GM18526 (cell line): ENCODE measurements around the gene ZNF189.

ENCODE experiments used
- POLR2A ChIP-seq: IDR thresholded peaks from 3 replicates; pipeline ENCODE4 v1.6.1; 2011; ENCODE audit not compliant: insufficient read length; ENCODE audit errors: extremely low read depth

ZNF189 gene

DNA sequence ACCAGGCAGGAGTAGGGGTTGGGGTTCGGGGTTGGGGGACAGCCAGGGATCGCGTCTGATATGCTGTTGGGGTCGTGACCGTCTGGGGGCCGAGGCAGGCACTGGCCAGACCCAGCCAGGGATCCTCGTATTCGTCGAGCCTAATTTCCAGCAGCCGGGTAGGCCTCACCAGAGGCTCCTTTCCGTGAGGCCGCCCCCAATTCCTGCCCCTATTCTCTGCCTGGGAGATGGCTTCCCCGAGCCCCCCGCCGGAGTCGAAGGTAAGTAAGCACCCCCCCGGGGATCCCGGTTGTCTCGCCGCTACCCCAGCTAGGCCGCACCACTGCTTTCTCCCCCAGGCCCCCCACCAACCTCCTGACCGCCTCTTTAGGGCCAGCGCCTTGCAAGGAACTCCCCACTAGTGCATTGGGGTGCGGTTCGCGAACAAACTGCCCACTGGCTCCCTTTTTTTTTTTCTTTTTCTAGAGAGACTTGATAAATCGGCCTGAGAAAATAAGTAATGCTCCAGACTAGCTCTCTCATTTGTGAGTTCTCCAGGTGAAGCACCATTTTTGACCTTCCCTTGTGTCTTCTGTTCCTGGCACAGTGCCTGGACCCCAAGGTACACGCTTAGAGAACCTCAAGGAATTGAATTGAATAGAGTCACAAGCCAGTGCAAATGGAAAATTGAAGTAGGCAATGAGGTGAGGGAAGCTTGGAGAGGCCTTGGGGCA is 435 bp downstream of the ZNF189 start:
- no peak for TF ChIP-seq POLR2A

DNA sequence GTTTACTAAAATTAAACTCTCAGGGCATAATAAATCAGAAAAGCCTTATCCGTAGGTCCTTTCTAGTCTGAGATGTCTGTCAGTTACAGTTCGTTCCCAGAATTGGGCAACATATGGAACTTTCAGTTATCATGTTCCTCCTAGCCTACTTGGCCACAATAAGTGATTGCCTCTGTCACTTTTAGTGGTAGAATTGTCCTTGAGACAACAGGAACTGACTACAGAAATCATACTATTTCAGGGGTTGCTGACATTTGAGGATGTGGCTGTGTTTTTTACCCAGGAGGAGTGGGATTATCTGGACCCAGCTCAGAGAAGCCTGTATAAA is 956 bp downstream of the ZNF189 start:
- TF ChIP-seq POLR2A: no peak

DNA sequence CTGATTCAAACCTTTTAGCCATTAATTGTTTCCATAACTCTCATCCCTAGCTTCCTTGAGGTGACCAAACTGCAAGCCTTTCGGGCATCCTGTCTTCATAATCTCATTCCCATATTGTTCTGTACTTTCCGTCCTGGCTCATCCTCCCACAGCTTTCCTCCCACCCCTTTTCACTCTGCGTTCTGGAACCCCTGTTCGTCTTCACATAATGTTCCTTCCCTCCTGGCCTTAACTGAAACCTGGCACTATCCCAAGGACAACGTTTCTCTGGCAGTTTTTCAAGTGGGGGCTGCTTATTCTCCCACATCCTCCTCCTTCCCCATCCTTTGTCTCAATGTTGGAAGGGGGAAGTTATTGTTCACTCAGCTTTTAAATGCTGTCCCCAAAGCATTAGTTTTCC is 1.5 kb downstream of the ZNF189 start:
- TF ChIP-seq POLR2A: no peak

DNA sequence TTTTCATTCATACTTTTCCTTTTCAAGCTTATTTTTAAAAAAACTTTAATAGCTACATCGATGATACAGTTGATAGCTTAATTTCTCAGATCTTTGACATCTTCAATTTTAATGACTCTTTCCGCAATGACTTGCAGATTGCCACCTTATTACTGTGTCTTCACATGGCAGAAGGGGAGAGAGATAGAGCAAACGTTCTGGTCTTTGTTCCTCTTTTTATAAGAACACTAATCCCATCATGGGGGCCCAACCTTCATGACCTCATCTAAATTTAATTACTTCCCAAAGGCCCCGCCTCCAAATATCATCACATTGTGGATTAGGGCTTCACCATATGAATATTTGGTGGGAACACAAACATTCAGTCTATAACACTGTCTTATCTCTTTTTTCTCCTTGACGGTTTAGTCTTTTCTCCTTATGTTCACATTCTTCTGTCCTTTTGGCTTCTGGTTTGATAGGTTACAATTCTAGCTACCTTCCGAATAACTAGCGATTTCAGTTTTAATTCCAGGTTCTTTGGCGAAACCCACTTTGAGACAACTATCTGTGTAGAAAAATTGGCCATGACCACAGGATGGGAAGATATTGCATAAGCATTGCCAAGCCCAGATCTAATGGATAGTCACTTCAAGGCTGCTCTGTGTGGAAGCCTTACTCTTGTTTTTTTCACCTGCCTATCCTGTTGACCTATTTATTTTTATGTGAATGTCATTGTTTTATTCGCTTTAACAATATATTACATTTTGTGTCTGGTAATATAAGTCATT is 5.0 kb downstream of the ZNF189 start:
- no peak for TF ChIP-seq POLR2A

DNA sequence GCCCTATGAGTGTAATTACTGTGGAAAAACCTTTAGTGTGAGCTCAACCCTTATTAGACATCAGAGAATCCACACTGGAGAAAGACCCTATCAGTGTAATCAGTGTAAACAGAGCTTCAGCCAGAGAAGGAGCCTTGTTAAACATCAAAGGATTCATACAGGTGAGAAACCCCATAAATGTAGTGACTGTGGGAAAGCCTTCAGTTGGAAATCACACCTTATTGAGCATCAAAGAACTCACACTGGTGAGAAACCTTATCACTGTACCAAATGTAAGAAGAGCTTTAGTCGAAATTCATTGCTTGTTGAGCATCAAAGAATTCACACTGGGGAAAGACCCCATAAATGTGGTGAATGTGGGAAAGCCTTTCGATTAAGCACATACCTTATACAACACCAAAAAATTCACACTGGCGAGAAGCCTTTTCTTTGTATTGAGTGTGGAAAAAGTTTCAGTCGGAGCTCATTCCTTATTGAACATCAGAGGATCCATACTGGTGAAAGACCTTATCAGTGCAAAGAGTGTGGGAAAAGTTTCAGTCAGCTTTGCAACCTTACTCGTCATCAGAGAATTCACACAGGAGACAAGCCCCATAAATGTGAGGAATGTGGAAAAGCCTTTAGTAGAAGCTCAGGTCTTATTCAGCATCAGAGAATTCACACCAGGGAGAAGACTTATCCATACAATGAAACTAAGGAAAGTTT is 9.9 kb downstream of the ZNF189 start:
- TF ChIP-seq POLR2A: no peak

DNA sequence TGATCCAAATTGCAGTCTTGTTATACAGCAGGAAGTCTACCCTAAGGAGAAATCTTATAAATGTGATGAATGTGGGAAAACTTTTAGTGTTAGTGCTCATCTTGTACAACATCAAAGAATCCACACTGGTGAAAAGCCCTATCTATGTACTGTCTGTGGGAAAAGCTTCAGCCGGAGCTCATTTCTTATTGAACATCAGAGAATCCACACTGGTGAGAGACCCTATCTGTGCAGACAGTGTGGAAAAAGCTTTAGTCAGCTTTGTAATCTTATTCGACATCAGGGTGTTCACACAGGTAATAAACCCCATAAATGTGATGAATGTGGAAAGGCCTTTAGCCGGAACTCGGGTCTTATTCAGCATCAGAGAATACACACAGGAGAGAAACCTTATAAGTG is 10.4 kb downstream of the ZNF189 start:
- TF ChIP-seq POLR2A: no peak

DNA sequence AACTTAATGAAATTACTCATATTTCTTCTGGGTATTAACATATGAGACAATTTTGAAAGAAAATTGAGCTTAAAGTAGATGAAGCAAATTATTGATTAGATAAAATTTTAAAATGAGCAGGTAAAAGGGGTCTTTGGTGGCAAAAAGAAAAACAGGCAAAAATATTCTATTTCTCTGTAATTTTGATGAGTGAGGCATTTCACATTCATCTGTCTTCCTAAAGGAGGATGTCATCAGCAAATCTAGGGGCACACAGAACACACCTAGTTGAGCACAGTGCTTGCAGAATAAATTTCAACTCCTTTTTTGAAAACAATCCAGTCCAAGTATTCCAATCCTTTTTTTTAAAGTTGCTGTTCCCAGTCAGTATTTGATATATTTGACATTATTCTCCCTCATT is 16.2 kb downstream of the ZNF189 start:
- no peak for TF ChIP-seq POLR2A

DNA sequence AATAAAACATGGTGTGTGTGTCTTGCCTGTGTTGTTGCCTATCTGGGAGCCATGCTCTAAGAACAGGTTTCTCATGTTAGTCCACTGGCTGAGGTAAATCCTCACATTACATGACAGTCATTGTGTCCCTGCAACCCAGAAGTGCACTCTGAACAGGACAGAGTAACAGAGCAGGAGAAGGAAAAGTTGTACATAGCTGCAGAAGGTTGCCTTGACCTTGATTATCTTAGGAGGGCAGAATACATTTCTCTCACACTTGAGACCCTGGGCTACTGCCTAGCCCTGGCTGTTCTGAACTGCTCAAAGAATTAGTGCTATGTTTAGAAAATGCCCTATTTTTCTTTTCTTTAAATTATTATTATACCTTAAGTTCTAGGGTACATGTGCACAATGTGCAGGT is 16.9 kb downstream of the ZNF189 start:
- TF ChIP-seq POLR2A: no peak

DNA sequence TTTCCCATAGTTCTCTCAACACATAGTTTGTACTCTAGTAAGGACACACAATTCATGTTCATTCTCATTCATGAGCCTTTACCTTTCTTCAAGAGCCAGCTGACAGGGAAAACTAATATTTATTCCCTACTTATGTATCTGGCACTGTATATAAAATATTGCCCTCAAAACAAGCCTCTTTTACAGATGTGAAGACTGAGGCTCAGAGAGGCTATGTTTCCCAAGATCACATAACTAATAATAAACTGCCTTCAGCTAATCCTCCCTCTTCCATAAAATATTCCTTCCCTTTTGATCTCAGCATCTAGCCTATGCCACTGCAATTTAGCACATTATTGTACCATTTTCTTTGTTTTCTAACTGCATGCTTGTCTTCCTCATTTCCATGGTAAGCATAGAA is 18.7 kb downstream of the ZNF189 start:
- no peak for TF ChIP-seq POLR2A

DNA sequence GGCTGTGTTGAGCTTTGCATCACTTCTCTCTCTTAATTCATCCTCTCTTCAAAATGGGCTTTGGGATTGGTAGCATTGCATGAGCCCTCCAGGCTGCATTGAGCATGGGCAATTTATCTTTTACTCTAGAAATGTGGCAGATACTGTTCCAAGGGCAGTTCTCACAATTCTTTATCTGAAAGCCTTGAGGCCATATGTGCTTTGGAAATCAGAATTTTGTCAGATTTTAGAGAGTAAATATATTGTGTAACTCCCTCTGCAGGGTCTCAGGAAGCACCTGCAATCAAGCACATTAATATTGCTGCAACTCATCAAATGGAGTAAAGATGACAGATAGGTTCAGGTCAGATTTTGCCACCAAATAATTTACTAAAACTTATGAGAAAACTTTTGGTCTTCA is 19.3 kb downstream of the ZNF189 start:
- TF ChIP-seq POLR2A: no peak

DNA sequence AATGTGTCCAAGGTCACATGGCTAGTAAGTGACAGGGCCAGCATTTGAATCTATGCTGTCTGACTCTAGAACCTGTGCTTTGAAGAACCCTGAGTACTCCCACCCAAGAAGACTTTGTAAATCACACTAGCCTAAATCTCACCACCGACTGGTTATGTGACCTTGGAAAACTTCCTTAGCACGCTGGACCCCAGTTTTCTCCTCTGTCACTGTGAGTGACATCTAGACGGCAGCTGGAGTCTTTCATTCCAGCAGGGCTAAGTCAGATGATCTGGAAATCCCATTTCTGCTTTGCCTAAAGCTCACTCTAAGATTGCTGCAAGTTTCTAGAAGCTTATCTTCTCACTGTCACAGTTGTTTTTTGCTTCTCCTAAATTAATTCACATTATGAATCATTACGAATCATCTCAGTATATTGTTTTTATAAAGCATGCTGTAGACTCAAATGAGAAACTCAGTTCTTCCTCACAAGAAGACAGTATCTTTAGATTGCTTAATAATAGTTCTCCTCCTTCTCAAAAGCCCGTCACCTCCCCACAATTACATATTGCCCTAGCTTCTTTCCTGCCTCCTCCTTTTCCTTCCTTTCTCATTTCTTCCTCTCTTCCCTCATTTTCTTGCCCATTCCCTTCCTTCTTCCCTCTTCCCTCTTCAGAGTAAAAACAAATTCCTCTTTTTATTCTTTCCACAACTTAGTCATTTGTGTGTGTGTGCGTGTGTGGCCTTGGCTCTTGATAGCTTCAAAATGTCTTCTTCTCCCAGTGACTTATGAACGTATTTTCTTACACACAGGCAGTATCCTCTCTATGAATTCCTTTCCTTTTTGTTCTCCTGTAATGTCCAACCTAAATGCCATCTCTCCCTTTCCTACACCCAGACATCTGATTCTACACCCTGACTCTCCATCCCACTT is 20.1 kb downstream of the ZNF189 start:
- TF ChIP-seq POLR2A: no peak

DNA sequence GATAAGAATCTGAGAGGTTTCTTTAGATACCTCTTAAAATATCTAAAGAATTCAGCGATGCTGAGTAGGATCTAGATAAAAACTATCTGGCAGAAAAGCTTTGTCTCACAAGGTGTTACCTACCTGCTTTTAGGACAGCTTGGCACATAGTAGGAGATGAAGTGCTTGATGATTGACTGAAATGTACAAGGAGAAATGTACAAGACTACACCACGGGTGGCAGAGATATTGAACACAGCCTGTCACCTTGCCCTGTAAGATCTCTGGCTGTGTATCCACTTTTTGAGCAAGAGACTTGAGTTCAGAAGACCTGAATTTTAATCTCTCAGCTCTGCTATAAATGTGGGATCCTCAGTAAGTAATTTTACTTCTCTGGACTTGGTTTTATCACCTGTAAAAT is 21.2 kb downstream of the ZNF189 start:
- no peak for TF ChIP-seq POLR2A

DNA sequence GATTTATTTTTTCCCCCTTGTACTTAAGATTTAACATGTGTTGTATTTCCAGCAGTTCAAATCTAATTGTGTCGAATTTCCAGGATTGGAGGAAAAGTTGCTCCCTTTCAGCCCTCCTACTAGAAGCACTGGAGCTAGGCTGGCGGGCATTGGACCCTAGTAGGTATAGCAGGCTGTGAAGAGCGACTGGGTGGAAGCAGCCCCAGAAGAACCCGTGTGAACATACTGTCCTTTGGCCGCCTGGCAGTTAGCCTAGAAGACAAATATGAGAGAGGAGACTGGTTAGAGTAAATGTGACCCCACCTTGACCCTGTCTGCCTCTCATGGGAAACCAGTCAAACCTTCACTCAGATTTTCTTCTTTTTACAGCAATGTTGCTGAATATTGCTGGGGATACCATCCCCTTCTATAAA is 23.0 kb downstream of the ZNF189 start:
- no peak for TF ChIP-seq POLR2A

DNA sequence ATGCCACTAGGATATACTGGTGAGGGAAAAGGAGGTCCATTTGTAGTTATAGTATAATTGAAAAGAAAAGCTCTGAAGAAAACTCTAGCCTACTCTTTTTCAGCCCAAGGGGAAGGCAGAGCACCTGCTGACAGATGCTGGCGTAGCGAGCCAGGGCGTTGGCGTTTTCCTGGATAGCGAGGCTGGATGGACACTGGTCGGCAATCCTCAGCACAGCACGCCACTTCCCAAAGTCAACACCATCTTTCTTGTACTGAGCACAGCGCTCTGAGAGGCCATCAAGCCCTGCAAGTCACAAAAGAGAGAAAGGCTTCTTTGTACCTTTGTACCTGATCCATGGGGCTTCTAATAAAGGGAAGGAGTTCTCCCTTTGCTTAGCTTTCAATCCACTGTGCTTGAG is 28.7 kb downstream of the ZNF189 start:
- no peak for TF ChIP-seq POLR2A

DNA sequence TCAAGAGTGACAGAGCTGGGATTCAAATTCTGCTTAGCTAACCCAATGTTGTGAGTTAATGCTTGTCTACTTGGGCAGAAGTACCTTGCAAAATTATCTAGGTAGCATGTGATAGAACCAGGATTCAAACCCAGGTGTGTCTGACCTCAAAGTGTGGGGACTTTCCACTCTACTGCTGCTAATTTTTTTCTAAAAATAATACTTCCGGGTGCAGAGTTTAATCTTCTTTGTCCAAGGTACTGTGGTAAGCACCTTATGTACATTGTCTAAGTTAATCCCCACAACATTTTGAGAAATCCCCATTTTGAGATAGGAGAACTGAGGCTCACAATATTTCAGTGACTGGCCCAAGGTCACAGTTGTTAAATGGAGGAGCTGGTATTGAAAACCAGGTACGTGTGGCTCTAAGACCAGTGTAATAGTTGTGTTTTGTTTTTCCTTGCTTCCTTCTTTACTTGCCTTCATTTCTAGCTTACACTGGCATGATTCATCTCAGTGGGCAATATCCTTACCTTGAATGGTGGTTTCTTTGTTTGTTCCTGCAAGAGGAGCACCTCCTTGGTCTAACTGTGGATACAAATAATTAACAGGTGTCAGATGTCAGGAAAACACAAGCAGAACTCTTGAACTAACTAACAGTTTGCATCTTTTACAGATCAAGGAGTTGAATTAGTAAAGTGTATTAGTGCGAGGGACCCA is 29.5 kb downstream of the ZNF189 start:
- no peak for TF ChIP-seq POLR2A
